ENCODE data around the gene NME7. TPM values are rescaled to one million over a fixed set of nuclear protein-coding genes. Genes with fewer than 3 reads are reported as not detected.
A peak's percentile ranks its signal among the peaks of the same experiment; 100 is the strongest.
"Not testable (repeated sequence)": the region's sequence is repeated elsewhere in the genome, so short reads cannot be mapped to it uniquely, and the experiment has no call there.

The NME7 gene
- total RNA-seq, 6 experiments from 2014 or later = 16.0 to 22.2 (median 18.7) TPM

DNA sequence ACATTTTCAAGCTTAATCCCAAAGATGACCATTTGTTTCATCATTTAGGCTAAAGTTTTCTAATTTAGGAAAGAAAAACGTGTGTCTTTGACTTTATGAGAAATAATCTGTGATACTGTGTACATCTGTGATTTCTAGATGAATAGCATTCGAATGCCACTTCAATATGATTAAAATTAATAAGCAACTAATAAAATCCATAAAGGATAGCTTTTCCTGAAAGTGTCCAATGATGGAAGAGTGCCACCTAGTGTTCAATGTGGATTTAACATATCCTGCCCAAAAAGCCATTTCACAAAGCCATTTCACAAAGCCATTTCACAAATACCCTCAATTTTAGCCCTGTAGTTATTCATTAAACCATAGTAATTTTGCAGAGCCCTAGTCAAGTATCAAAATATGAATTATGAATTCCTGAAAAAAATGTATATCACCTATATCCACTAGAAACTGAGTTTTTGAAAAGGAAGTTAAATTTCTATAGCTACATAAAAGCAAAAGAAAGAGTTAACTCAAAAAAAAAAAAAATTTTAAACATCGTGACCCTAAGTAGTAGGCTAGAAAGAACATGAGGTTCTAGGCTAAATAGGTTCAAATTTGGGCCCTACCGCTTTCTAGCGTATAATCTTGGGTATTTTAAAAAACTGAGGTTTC is 19.1 kb downstream of the NME7 start:
- TF ChIP-seq, protein P1, sequence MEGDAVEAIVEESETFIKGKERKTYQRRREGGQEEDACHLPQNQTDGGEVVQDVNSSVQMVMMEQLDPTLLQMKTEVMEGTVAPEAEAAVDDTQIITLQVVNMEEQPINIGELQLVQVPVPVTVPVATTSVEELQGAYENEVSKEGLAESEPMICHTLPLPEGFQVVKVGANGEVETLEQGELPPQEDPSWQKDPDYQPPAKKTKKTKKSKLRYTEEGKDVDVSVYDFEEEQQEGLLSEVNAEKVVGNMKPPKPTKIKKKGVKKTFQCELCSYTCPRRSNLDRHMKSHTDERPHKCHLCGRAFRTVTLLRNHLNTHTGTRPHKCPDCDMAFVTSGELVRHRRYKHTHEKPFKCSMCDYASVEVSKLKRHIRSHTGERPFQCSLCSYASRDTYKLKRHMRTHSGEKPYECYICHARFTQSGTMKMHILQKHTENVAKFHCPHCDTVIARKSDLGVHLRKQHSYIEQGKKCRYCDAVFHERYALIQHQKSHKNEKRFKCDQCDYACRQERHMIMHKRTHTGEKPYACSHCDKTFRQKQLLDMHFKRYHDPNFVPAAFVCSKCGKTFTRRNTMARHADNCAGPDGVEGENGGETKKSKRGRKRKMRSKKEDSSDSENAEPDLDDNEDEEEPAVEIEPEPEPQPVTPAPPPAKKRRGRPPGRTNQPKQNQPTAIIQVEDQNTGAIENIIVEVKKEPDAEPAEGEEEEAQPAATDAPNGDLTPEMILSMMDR (IDR thresholded peaks at IDR 0.05) = peak; percentile 96
- Mint-ChIP-seq H3K27me3 (ENCODE audit: insufficient read depth) (no peaks in the 10 kb centered on the region; the same call in 1 of the 2 replicates), H3K4me1 (ENCODE audit: low read depth) (peaks cover 9% of the 10 kb centered on the region; the same call in 1 of the 2 replicates), H3K4me3 (no peak overlapping the region), H3K27ac (no peak overlapping the region), H3K36me3 (ENCODE audit: low read depth) (peaks cover 4% of the 10 kb centered on the region; the same call in 1 of the 2 replicates), H3K9me3 (no peaks in the 10 kb centered on the region)
- peak; percentile 42 for DNase-seq

GRCh38 chr1:169347688-169348382 is 19.8 kb downstream of the NME7 start:
- H3K27ac Mint-ChIP-seq = no peak overlapping the region
- no peaks in the 10 kb centered on the region for H3K36me3 Mint-ChIP-seq (ENCODE audit: low read depth)
- no peaks in the 10 kb centered on the region for H3K9me3 Mint-ChIP-seq
- H3K4me3 Mint-ChIP-seq = no peak overlapping the region
- H3K4me1 Mint-ChIP-seq (ENCODE audit: low read depth) = peaks cover 9% of the 10 kb centered on the region; the same call in 1 of the 2 replicates
- no peaks in the 10 kb centered on the region; the same call in 1 of the 2 replicates for H3K27me3 Mint-ChIP-seq (ENCODE audit: insufficient read depth)
- no peak for DNase-seq
- TF ChIP-seq, protein P1 (IDR thresholded peaks at IDR 0.05) = no peak

DNA sequence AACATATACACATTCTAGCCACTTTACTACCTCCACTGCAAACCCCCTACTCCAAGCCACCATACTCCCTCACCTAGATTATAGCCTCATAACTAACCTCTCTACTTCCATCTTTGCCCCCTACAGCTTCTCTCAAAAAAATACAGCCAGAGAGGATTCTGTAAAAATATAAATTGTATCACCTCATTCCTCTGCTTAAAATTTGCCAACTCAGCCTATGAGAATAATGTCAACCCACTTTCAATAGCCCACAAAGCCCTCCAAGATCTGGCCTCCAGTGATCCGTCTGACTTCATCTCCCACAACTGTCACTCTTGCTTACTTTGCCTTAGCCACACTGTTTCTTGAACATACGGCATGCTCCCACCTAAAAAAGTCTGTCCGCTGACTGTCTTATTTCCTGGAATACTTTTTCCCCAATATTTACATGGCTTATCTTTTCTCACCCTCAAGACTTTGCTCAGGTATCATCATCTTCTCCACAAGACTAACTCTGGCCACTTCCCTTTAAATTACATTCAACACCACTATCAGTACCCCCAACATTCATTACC is 21.5 kb downstream of the NME7 start:
- no peak for DNase-seq
- Mint-ChIP-seq H3K4me1 (ENCODE audit: low read depth) (peaks cover under 1% of the 10 kb centered on the region; the same call in 1 of the 2 replicates), H3K9me3 (no peaks in the 10 kb centered on the region), H3K27ac (no peak overlapping the region), H3K27me3 (ENCODE audit: insufficient read depth) (no peaks in the 10 kb centered on the region; the same call in 1 of the 2 replicates), H3K36me3 (ENCODE audit: low read depth) (no peaks in the 10 kb centered on the region), H3K4me3 (no peak overlapping the region)
- TF ChIP-seq, protein P1 (IDR thresholded peaks at IDR 0.05) = no peak

DNA sequence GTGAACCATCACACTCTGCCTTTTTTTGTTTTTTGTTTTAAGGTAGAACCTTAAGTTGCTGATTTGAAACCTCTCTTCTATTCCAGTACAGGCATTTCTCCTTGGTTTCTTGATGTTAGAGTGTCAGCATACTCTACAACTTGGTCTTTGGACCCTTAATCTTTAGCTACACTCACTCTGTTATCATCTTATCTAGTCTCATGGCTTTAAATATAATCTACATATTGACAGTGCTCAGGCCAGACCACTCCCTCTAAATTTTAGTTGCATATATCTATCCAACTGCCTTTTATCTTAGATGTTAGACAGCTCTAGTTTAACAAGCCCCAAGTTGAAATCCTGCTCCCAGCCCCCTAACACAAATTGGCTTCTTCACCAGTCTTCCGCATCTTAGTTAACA is 22.1 kb downstream of the NME7 start:
- H3K9me3 Mint-ChIP-seq = no peaks in the 10 kb centered on the region
- no peaks in the 10 kb centered on the region; the same call in 1 of the 2 replicates for H3K27me3 Mint-ChIP-seq (ENCODE audit: insufficient read depth)
- H3K4me1 Mint-ChIP-seq (ENCODE audit: low read depth) = peaks cover 5% of the 10 kb centered on the region; the same call in 1 of the 2 replicates
- TF ChIP-seq, protein P1 (IDR thresholded peaks at IDR 0.05) = no peak
- no peak overlapping the region for H3K4me3 Mint-ChIP-seq
- no peak for DNase-seq
- peaks cover 5% of the 10 kb centered on the region; the same call in 1 of the 2 replicates for H3K36me3 Mint-ChIP-seq (ENCODE audit: low read depth)
- H3K27ac Mint-ChIP-seq = no peak overlapping the region

GRCh38 chr1:169342096-169342495 is 25.5 kb downstream of the NME7 start:
- not testable (repeated sequence) for DNase-seq; H3K27me3 Mint-ChIP-seq (ENCODE audit: insufficient read depth); H3K27ac Mint-ChIP-seq; H3K4me3 Mint-ChIP-seq; H3K4me1 Mint-ChIP-seq (ENCODE audit: low read depth); H3K9me3 Mint-ChIP-seq
- peaks cover 20% of the 10 kb centered on the region for H3K36me3 Mint-ChIP-seq (ENCODE audit: low read depth)

DNA sequence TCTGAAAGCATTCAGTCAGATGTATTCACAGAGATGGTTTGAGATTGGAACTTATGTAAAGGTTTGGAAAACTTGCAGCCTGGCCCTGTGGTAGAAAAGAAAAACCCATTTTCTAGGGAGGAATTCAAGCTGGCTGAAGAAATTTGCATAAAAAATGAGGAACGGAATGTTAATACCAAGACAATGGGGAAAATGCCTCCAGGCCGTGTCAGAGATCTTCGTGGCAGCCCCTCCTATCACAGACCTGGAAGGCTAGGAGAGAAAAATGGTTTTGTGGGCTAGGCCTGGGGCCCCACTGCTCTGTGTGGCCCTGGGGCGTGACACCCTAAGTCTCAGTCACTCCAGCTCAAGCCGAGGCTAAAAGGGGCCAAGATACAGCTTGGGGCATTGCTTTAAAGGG is 26.7 kb downstream of the NME7 start:
- Mint-ChIP-seq H3K4me1 (ENCODE audit: low read depth) (peaks cover 5% of the 10 kb centered on the region; the same call in 1 of the 2 replicates), H3K9me3 (no peaks in the 10 kb centered on the region), H3K27me3 (ENCODE audit: insufficient read depth) (no peaks in the 10 kb centered on the region), H3K4me3 (no peak overlapping the region), H3K27ac (no peak overlapping the region), H3K36me3 (ENCODE audit: low read depth) (peaks cover 20% of the 10 kb centered on the region)
- TF ChIP-seq, protein P1 (IDR thresholded peaks at IDR 0.05) = no peak
- no peak for DNase-seq
